ENCODE data around the gene SPDEF. TPM values are rescaled to one million over a fixed set of nuclear protein-coding genes. Genes with fewer than 3 reads are reported as not detected.
A peak's percentile ranks its signal among the peaks of the same experiment; 100 is the strongest.

SPDEF gene
- total and polyA plus RNA-seq, 2 donors (not counting 1 experiment from before 2014, with no cell fraction given), result under 0.01 to 0.03 TPM

- H3K4me2 ChIP-seq (ENCODE audit: extremely low read depth, insufficient read depth, low read length), result no peak overlapping the region
- no peak overlapping the region for H3K4me3 ChIP-seq (replicated peaks in 1 of 4; ENCODE audit: control extremely low read depth in 1 of 4, insufficient read depth in 1 of 4, low read depth in 3 of 4, low read length in 4 of 4)
- H3K9ac ChIP-seq (ENCODE audit: insufficient read depth, low read length), result no peak overlapping the region
- TF ChIP-seq CTCF (conservative IDR thresholded peaks at IDR 0.05 in 1 of 2, IDR thresholded peaks at IDR 0.05 in 1 of 2; ENCODE audit: low read depth in 1 of 2, low read length in 2 of 2) (no peak), EZH2 (IDR thresholded peaks at IDR 0.05; ENCODE audit: low read length, missing control alignments) (no peak)
- no peaks in the 10 kb centered on the region for H4K20me1 ChIP-seq (ENCODE audit: control insufficient read depth, extremely low read depth, insufficient read depth, low read length)
- no peaks in the 10 kb centered on the region for H3K9me3 ChIP-seq (ENCODE audit: control insufficient read depth, insufficient read depth, low read depth, low read length)
- H3K79me2 ChIP-seq (ENCODE audit: control insufficient read depth, insufficient read depth, low read length), result peaks cover 7% of the 10 kb centered on the region
- no peak overlapping the region for H2AFZ ChIP-seq (ENCODE audit: low read length)
- DNase-seq (ENCODE audit: low read depth in 2 of 2), result no peak
- H3K4me1 ChIP-seq (ENCODE audit: control insufficient read depth, extremely low read depth, insufficient read depth, low read length), result peaks cover 5% of the 10 kb centered on the region
- no peak overlapping the region for H3K27ac ChIP-seq (ENCODE audit: insufficient read depth, low read length)
- H3K36me3 ChIP-seq (ENCODE audit: control insufficient read depth, insufficient read depth, low read length), result peaks cover 1% of the 10 kb centered on the region
- H3K27me3 ChIP-seq (ENCODE audit: control insufficient read depth, insufficient read depth, low read length), result no peaks in the 10 kb centered on the region
These were observed 31.2 kb upstream of the SPDEF start for GRCh38 chr6:34587325-34587724.

- Histone ChIP-seq H3K36me3 (ENCODE audit: control insufficient read depth, insufficient read depth, low read length) (no peaks in the 10 kb centered on the region), H3K4me1 (ENCODE audit: control insufficient read depth, extremely low read depth, insufficient read depth, low read length) (peaks cover 5% of the 10 kb centered on the region), H4K20me1 (ENCODE audit: control insufficient read depth, extremely low read depth, insufficient read depth, low read length) (no peaks in the 10 kb centered on the region), H3K4me3 (replicated peaks in 1 of 4; ENCODE audit: control extremely low read depth in 1 of 4, insufficient read depth in 1 of 4, low read depth in 3 of 4, low read length in 4 of 4) (no peak overlapping the region), H3K9ac (ENCODE audit: insufficient read depth, low read length) (no peak overlapping the region), H3K27ac (ENCODE audit: insufficient read depth, low read length) (no peak overlapping the region), H3K79me2 (ENCODE audit: control insufficient read depth, insufficient read depth, low read length) (peaks cover 2% of the 10 kb centered on the region), H3K4me2 (ENCODE audit: extremely low read depth, insufficient read depth, low read length) (no peak overlapping the region), H3K27me3 (ENCODE audit: control insufficient read depth, insufficient read depth, low read length) (no peaks in the 10 kb centered on the region), H3K9me3 (ENCODE audit: control insufficient read depth, insufficient read depth, low read depth, low read length) (no peaks in the 10 kb centered on the region), H2AFZ (ENCODE audit: low read length) (no peak overlapping the region)
- no peak for DNase-seq (ENCODE audit: low read depth in 2 of 2)
- TF ChIP-seq EZH2 (IDR thresholded peaks at IDR 0.05; ENCODE audit: low read length, missing control alignments) (no peak), CTCF (conservative IDR thresholded peaks at IDR 0.05 in 1 of 2, IDR thresholded peaks at IDR 0.05 in 1 of 2; ENCODE audit: low read depth in 1 of 2, low read length in 2 of 2) (no peak)
These were observed 30.4 kb upstream of the SPDEF start for GRCh38 chr6:34586327-34587040.

GRCh38 chr6:34585512-34586061, 29.5 kb upstream of the SPDEF start:
- no peak for TF ChIP-seq EZH2 (IDR thresholded peaks at IDR 0.05; ENCODE audit: low read length, missing control alignments)
- no peaks in the 10 kb centered on the region for H3K79me2 ChIP-seq (ENCODE audit: control insufficient read depth, insufficient read depth, low read length)
- no peak overlapping the region for H3K9ac ChIP-seq (ENCODE audit: insufficient read depth, low read length)
- no peaks in the 10 kb centered on the region for H3K27me3 ChIP-seq (ENCODE audit: control insufficient read depth, insufficient read depth, low read length)
- no peaks in the 10 kb centered on the region for H3K36me3 ChIP-seq (ENCODE audit: control insufficient read depth, insufficient read depth, low read length)
- H3K4me2 ChIP-seq (ENCODE audit: extremely low read depth, insufficient read depth, low read length), result no peak overlapping the region
- no peak overlapping the region for H3K27ac ChIP-seq (ENCODE audit: insufficient read depth, low read length)
- H2AFZ ChIP-seq (ENCODE audit: low read length), result no peak overlapping the region
- DNase-seq (ENCODE audit: low read depth in 2 of 2), result peak; percentile 53 to 72
- no peaks in the 10 kb centered on the region for H3K9me3 ChIP-seq (ENCODE audit: control insufficient read depth, insufficient read depth, low read depth, low read length)
- H3K4me3 ChIP-seq (replicated peaks in 1 of 4; ENCODE audit: control extremely low read depth in 1 of 4, insufficient read depth in 1 of 4, low read depth in 3 of 4, low read length in 4 of 4), result no peak overlapping the region
- no peaks in the 10 kb centered on the region for H4K20me1 ChIP-seq (ENCODE audit: control insufficient read depth, extremely low read depth, insufficient read depth, low read length)
- peaks cover 5% of the 10 kb centered on the region for H3K4me1 ChIP-seq (ENCODE audit: control insufficient read depth, extremely low read depth, insufficient read depth, low read length)

Data from fibroblast of lung (primary cell).